Lower lobe of right lung (tissue), 2 donors: ENCODE results near the gene EPS8L1. TPM values are rescaled to one million over a fixed set of nuclear protein-coding genes. Genes with fewer than 3 reads are reported as not detected.
"Not testable (repeated sequence)": the region's sequence is repeated elsewhere in the genome, so short reads cannot be mapped to it uniquely, and the experiment has no call there.

Experiments
- ATAC-seq, 2 donors: fragments of 200-7000 bp; cut with Tn5 transposase; one replicate each; pipeline ENCODE4 v1.9.1; 2020 to 2022; ENCODE audit warnings: mild to moderate bottlenecking in 2 of 2, moderate library complexity in 2 of 2
- DNase-seq: peaks from one replicate; pipeline ENCODE4 v3.0.0-alpha.2; 2020
- H3K27ac ChIP-seq: fragments of 200-600 bp; one replicate; pipeline ENCODE4 v1.8.0; 2022
- H3K27me3 ChIP-seq: fragments of 200-600 bp; one replicate; pipeline ENCODE4 v1.8.0; 2022; ENCODE audit warnings: low read depth
- H3K36me3 ChIP-seq: fragments of 200-600 bp; one replicate; pipeline ENCODE4 v1.8.0; 2022; ENCODE audit warnings: mild to moderate bottlenecking
- H3K4me1 ChIP-seq: fragments of 200-600 bp; one replicate; pipeline ENCODE4 v1.8.0; 2022
- H3K4me3 ChIP-seq: fragments of 200-600 bp; one replicate; pipeline ENCODE4 v1.8.0; 2022; ENCODE audit warnings: mild to moderate bottlenecking
- H3K9me3 ChIP-seq: fragments of 200-600 bp; one replicate; pipeline ENCODE4 v1.8.0; 2022
- intact Hi-C: fragments of 100-400 bp; cut with DNase I; formaldehyde crosslinking; loops from one replicate; pipeline ENCODE4 v1.11.0; 2022
- long read RNA-seq: library from polyadenylated mRNA; unstranded; transcript quantifications from one replicate; pipeline ENCODE4 v2.0.0, GENCODE V29; 2021
- total RNA-seq: library from RNA; stranded (reverse); fragmentation: NEBNext Ultra II Directional; extraction: Animal tissue kit (Norgen Biotek cat#: 25700); gene quantifications from one replicate; pipeline ENCODE4 v1.2.1, GENCODE V29; 2021
- TF ChIP-seq, protein P1 (sequence below): fragments of 200-600 bp; IDR thresholded peaks from one replicate; pipeline ENCODE4 v1.8.0; 2022; ENCODE audit warnings: antibody characterized with exemption, mild to moderate bottlenecking
- donor health status: DM: no; HTN: yes; CAD: no; lungs with severe emphysema.

Gene EPS8L1
- 28.1 TPM for total RNA-seq
- long read RNA-seq, transcript EPS8L1-201 (20 exons, 2,536 nt): major isoform, 8 of 39 reads
- long read RNA-seq, partial matches to known transcripts: 14 of 39 reads
- long read RNA-seq, other reads (novel, unspliced or antisense): 14 of 39 reads

GRCh38 chr19:55075371-55075998, at the start of gene EPS8L1:
Gene EPS8L1 (plus strand): TSS chr19:55075869. CDS start chr19:55076445, 576 bp downstream.
- Histone ChIP-seq H3K36me3 (no peaks in the 10 kb centered on the region), H3K4me1 (peaks cover 8% of the 10 kb centered on the region), H3K9me3 (no peaks in the 10 kb centered on the region), H3K4me3 (no peak within 1 kb of the TSS), H3K27ac (peak within 1 kb of the TSS; percentile 41), H3K27me3 (peaks cover 31% of the 10 kb centered on the region)
- DNase-seq (peak; percentile 87), ATAC-seq (peak; percentile 87 to 89)
- intact Hi-C loops: no loop called here
- TF ChIP-seq, protein P1, sequence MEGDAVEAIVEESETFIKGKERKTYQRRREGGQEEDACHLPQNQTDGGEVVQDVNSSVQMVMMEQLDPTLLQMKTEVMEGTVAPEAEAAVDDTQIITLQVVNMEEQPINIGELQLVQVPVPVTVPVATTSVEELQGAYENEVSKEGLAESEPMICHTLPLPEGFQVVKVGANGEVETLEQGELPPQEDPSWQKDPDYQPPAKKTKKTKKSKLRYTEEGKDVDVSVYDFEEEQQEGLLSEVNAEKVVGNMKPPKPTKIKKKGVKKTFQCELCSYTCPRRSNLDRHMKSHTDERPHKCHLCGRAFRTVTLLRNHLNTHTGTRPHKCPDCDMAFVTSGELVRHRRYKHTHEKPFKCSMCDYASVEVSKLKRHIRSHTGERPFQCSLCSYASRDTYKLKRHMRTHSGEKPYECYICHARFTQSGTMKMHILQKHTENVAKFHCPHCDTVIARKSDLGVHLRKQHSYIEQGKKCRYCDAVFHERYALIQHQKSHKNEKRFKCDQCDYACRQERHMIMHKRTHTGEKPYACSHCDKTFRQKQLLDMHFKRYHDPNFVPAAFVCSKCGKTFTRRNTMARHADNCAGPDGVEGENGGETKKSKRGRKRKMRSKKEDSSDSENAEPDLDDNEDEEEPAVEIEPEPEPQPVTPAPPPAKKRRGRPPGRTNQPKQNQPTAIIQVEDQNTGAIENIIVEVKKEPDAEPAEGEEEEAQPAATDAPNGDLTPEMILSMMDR: no peak

GRCh38 chr19:55027140-55027471, 48.6 kb upstream of the EPS8L1 start:
- H3K27ac ChIP-seq, H3K4me3 ChIP-seq, H3K27me3 ChIP-seq, DNase-seq, intact Hi-C loops, H3K4me1 ChIP-seq, H3K36me3 ChIP-seq, H3K9me3 ChIP-seq, ATAC-seq: not testable (repeated sequence)

GRCh38 chr19:55027472-55028337, 48.0 kb upstream of the EPS8L1 start:
- intact Hi-C loops: no loop called here
- DNase-seq (no peak), ATAC-seq (peak in 1 of 2 donors; percentile 54)
- Histone ChIP-seq H3K4me1 (no peaks in the 10 kb centered on the region), H3K27ac (no peak overlapping the region), H3K9me3 (no peaks in the 10 kb centered on the region), H3K36me3 (no peaks in the 10 kb centered on the region), H3K27me3 (no peaks in the 10 kb centered on the region), H3K4me3 (no peak overlapping the region)
- TF ChIP-seq, protein P1: no peak

- no peaks in the 10 kb centered on the region for H3K4me1 ChIP-seq
- intact Hi-C loops: no loop called here
- TF ChIP-seq, protein P1: no peak
- no peak overlapping the region for H3K27ac ChIP-seq
- no peaks in the 10 kb centered on the region for H3K9me3 ChIP-seq
- no peak for ATAC-seq
- H3K36me3 ChIP-seq: no peaks in the 10 kb centered on the region
- DNase-seq: no peak
- no peak overlapping the region for H3K4me3 ChIP-seq
- H3K27me3 ChIP-seq: no peaks in the 10 kb centered on the region
Observed at GRCh38 chr19:55028757-55029156, 46.9 kb upstream of the EPS8L1 start.

DNA sequence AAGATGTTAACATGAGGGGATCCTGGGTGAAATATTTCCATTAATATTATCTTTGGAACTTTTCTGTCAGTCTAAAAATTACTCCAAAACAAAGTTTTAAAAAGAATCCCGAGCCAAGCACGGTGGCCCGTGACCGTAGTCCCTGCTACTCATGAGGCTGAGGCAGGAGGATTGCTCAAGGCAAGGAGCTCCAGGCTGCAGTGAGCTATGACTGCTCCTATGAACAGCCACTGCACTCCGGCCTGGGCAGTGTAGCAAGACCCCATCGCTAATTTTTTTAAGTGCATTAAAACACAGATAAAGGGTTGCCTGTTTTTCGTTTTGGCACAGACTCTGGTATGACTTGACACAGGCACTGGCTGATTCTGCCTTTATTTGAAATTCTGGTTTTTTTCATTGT, 44.5 kb upstream of the EPS8L1 start:
- DNase-seq (no peak), ATAC-seq (no peak)
- Histone ChIP-seq H3K36me3 (no peaks in the 10 kb centered on the region), H3K4me1 (no peaks in the 10 kb centered on the region), H3K27me3 (no peaks in the 10 kb centered on the region), H3K27ac (no peak overlapping the region), H3K4me3 (no peak overlapping the region), H3K9me3 (no peaks in the 10 kb centered on the region)
- TF ChIP-seq, protein P1: no peak
- intact Hi-C loops: no loop called here
